T-helper 1 cell treated with Interleukin-12 subunit alpha and Interleukin-12 subunit beta and Interleukin-4 antibody, amounts not matched to agents 30 ng/mL and 1 ng/mL, for 36 hours (primary cell): ENCODE results near the gene AEBP1. TPM values are rescaled to one million over a fixed set of nuclear protein-coding genes. Genes with fewer than 3 reads are reported as not detected.

Source experiments
- total RNA-seq: library from RNA; stranded (reverse); gene quantifications from 2 replicates; pipeline ENCODE4 v1.2.3, GENCODE V29; 2022

The AEBP1 gene
- total RNA-seq, 1 donor from 2014 or later, result 6.1 TPM

Other genes starting within 250 kb of the AEBP1 start
- 71.8 and 74.4 TPM in 2 replicates for gene MRPS24, start 234.8 kb upstream of the AEBP1 start, total RNA-seq
- 24.1 and 25.1 TPM in 2 replicates for gene URGCP, start 197.7 kb upstream of the AEBP1 start, total RNA-seq
- 10.0 and 11.6 TPM in 2 replicates for gene UBE2D4, start 177.9 kb upstream of the AEBP1 start, total RNA-seq
- gene SPDYE1, start 106.4 kb upstream of the AEBP1 start, total RNA-seq, result 0.12 TPM in 1 of 2 replicates, not detected in the other
- gene DBNL, start 59.6 kb upstream of the AEBP1 start, total RNA-seq, result 161 and 165 TPM in 2 replicates
- gene PGAM2, start 38.8 kb upstream of the AEBP1 start, total RNA-seq, result 0.34 and 0.66 TPM in 2 replicates
- gene POLM, start 21.8 kb upstream of the AEBP1 start, total RNA-seq, result 29.6 and 34.2 TPM in 2 replicates
- 103 and 107 TPM in 2 replicates for gene POLD2, start 19.2 kb downstream of the AEBP1 start, total RNA-seq
- not detected in 2 replicates for gene MYL7, start 37.0 kb downstream of the AEBP1 start, total RNA-seq
- gene GCK, start 85.1 kb downstream of the AEBP1 start, total RNA-seq, result 0.15 TPM in 1 of 2 replicates, not detected in the other
- gene YKT6, start 96.6 kb downstream of the AEBP1 start, total RNA-seq, result 82.2 and 82.8 TPM in 2 replicates
- 0.27 TPM in 1 of 2 replicates, not detected in the other for gene CAMK2B, start 221.2 kb downstream of the AEBP1 start, total RNA-seq